ENCODE data around the gene LMOD3.

The LMOD3 gene

GRCh38 chr3:69105320-69105719 is 17.1 kb downstream of the LMOD3 start:
- H3K27ac ChIP-seq, result no peak overlapping the region
- TF ChIP-seq CTCF (IDR thresholded peaks at IDR 0.05), result no peak
- TF ChIP-seq ZFX (IDR thresholded peaks at IDR 0.05; ENCODE audit: borderline replicate concordance), result no peak

GRCh38 chr3:69104586-69104985 is 17.8 kb downstream of the LMOD3 start:
- TF ChIP-seq CTCF (IDR thresholded peaks at IDR 0.05) (no peak), ZFX (IDR thresholded peaks at IDR 0.05; ENCODE audit: borderline replicate concordance) (no peak)
- H3K27ac ChIP-seq, result no peak overlapping the region

GRCh38 chr3:69103123-69103522 is 19.3 kb downstream of the LMOD3 start:
- TF ChIP-seq ZFX (IDR thresholded peaks at IDR 0.05; ENCODE audit: borderline replicate concordance) (no peak), CTCF (IDR thresholded peaks at IDR 0.05) (no peak)
- no peak overlapping the region for H3K27ac ChIP-seq

- no peak for TF ChIP-seq ZFX (IDR thresholded peaks at IDR 0.05; ENCODE audit: borderline replicate concordance)
- no peak for TF ChIP-seq CTCF (IDR thresholded peaks at IDR 0.05)
- no peak overlapping the region for H3K27ac ChIP-seq
Measured at GRCh38 chr3:69102384-69102783, 20.0 kb downstream of the LMOD3 start.

GRCh38 chr3:69099576-69099975 is 22.8 kb downstream of the LMOD3 start:
- TF ChIP-seq CTCF (IDR thresholded peaks at IDR 0.05), result no peak
- no peak for TF ChIP-seq ZFX (IDR thresholded peaks at IDR 0.05; ENCODE audit: borderline replicate concordance)
- H3K27ac ChIP-seq, result no peak overlapping the region

GRCh38 chr3:69097407-69098086 is 24.8 kb downstream of the LMOD3 start:
- H3K27ac ChIP-seq, result no peak overlapping the region
- TF ChIP-seq CTCF (IDR thresholded peaks at IDR 0.05) (no peak), ZFX (IDR thresholded peaks at IDR 0.05; ENCODE audit: borderline replicate concordance) (no peak)

- TF ChIP-seq CTCF (IDR thresholded peaks at IDR 0.05) (no peak), ZFX (IDR thresholded peaks at IDR 0.05; ENCODE audit: borderline replicate concordance) (no peak)
- no peak overlapping the region for H3K27ac ChIP-seq
Measured at GRCh38 chr3:69096299-69096698, 26.1 kb downstream of the LMOD3 start.

All from 22Rv1 (cell line).